BLaER1 (cell line): ENCODE results near the gene UCHL3.

ENCODE experiments used
- H3K27ac ChIP-seq: shearing (Covaris generic); formaldehyde crosslinking; 2 replicates; pipeline ENCODE4 v1.8.1; 2022
- H3K27me3 ChIP-seq: shearing (Covaris generic); formaldehyde crosslinking; 2 replicates; pipeline ENCODE4 v1.8.1; 2022
- H3K36me3 ChIP-seq: shearing (Covaris generic); formaldehyde crosslinking; 2 replicates; pipeline ENCODE4 v1.8.1; 2022
- H3K4me1 ChIP-seq: shearing (Covaris generic); formaldehyde crosslinking; 2 replicates; pipeline ENCODE4 v1.8.1; 2022
- H3K4me2 ChIP-seq: shearing (Covaris generic); formaldehyde crosslinking; 2 replicates; pipeline ENCODE4 v1.8.1; 2022
- H3K4me3 ChIP-seq: shearing (Covaris generic); formaldehyde crosslinking; 2 replicates; pipeline ENCODE4 v1.8.1; 2022
- H3K9ac ChIP-seq: shearing (Covaris generic); formaldehyde crosslinking; 2 replicates; pipeline ENCODE4 v1.8.1; 2022
- H3K9me3 ChIP-seq: shearing (Covaris generic); formaldehyde crosslinking; 2 replicates; pipeline ENCODE4 v1.8.1; 2022
- H4K20me1 ChIP-seq: shearing (Covaris generic); formaldehyde crosslinking; 2 replicates; pipeline ENCODE4 v1.8.1; 2022
- Cebpa-rat ChIP-seq: shearing (Covaris generic); IDR thresholded peaks from 2 replicates; pipeline ENCODE4 v1.8.1; 2022

Gene UCHL3

DNA sequence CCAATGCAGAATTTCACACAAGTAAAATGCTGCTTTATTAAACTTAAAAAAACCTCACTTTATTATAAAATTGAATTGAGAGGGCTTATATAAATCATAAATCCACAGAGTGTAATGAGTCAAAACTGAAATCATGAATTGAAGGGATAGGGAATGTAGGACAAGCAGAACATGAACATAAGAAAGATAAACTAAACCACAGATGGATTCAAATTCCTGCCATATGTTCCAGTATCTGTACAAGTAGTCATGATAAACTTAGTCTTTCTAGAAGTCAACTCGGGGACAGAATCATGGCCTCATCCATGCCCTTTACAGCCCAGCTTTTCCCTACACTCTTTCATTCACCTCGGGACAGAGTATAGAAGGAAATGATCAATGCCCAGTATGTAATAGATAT is 103.1 kb downstream of the UCHL3 start:
- Histone ChIP-seq H3K4me2 (no peak overlapping the region), H3K9me3 (no peaks in the 10 kb centered on the region), H3K27me3 (no peaks in the 10 kb centered on the region), H4K20me1 (no peaks in the 10 kb centered on the region), H3K9ac (no peak overlapping the region), H3K4me1 (no peaks in the 10 kb centered on the region), H3K36me3 (no peaks in the 10 kb centered on the region), H3K4me3 (no peak overlapping the region), H3K27ac (no peak overlapping the region)
- no peak for TF ChIP-seq Cebpa-rat
